Prostate gland (tissue), 2 donors: ENCODE data around the gene ITSN1.

Experiments
- CTCF ChIP-seq, 4 experiments: fragments of 200-600 bp in 2 of 4; fragments of 450-650 bp in 2 of 4; sonication (generic) in 2 of 4; IDR thresholded peaks; 1 replicate in 3 of 4; 2 replicates in 1 of 4; pipeline ENCODE4 v1.5.1; 2016 to 2019; ENCODE audit warnings: antibody characterized with exemption in 4 of 4, mild to moderate bottlenecking in 2 of 4, moderate library complexity in 2 of 4
- POLR2A ChIP-seq: fragments of 450-650 bp; IDR thresholded peaks from one replicate; pipeline ENCODE4 v1.6.1; 2016; ENCODE audit warnings: antibody characterized with exemption, mild to moderate bottlenecking
- POLR2AphosphoS5 ChIP-seq: sonication (generic); formaldehyde crosslinking; IDR thresholded peaks from one replicate; pipeline ENCODE4 v1.6.1; 2017; ENCODE audit warnings: antibody characterized with exemption

DNA sequence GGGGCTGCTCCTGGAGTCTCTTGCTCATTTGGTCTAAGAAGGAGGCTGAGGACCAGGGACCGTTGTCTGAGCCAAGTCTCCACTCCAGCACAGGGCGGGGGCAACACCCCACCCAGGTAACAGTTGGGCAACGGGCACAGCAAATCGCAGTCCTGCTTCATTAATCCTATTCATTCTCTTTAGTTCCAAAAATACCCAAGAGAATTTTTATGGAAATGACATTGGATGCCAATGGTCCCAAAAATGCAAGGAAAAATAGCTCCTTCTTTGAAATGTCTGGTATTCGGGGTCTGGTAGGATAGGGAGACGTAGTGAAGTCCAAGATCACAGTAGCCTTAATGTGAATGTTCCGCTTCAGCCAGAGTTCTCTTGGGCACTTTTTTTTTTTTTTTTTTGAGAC, 199.3 kb downstream of the ITSN1 start:
- TF ChIP-seq POLR2AphosphoS5 (no peak), POLR2A (no peak), CTCF (IDR thresholded peaks at IDR 0.05) (no peak)
